K562 (cell line): ENCODE measurements around the gene NEDD8. TPM values are rescaled to one million over a fixed set of nuclear protein-coding genes. Genes with fewer than 3 reads are reported as not detected.

ENCODE experiments used
- CHD2 ChIP-seq: IDR thresholded peaks from 2 replicates; pipeline ENCODE4 v1.6.1; 2011; ENCODE audit warnings: low read depth, low read length
- CREM ChIP-seq: IDR thresholded peaks from 2 replicates; pipeline ENCODE4 v1.6.1; 2014; ENCODE audit warnings: antibody characterized with exemption, low read depth
- E2F8 ChIP-seq: fragments of 450-650 bp; IDR thresholded peaks from 2 replicates; pipeline ENCODE4 v1.7.1; 2018; ENCODE audit warnings: mild to moderate bottlenecking, low read depth; ENCODE audit not compliant: partially characterized antibody
- HDAC6 ChIP-seq: IDR thresholded peaks from 2 replicates; pipeline ENCODE4 v1.6.1; 2012; ENCODE audit warnings: low read depth, mild to moderate bottlenecking, control low read depth, inconsistent platforms, low read length, moderate library complexity
- HDGF ChIP-seq: fragments of 450-650 bp; IDR thresholded peaks from 2 replicates; pipeline ENCODE4 v1.6.1; 2016
- KDM5B ChIP-seq: fragments of 200-600 bp; sonication (generic); IDR thresholded peaks from 2 replicates; pipeline ENCODE4 v1.6.1; 2012; ENCODE audit warnings: low read depth, mild to moderate bottlenecking, moderate library complexity, low read length, control low read depth, inconsistent platforms; ENCODE audit not compliant: insufficient replicate concordance
- RBBP5 ChIP-seq: fragments of 200-600 bp; sonication (generic); IDR thresholded peaks from 2 replicates; pipeline ENCODE4 v1.6.1; 2012; ENCODE audit warnings: borderline replicate concordance, mild to moderate bottlenecking, low read length, control low read depth, inconsistent platforms; ENCODE audit not compliant: insufficient read depth, poor library complexity, severe bottlenecking
- SMAD4 ChIP-seq: fragments of 250-450 bp; sonication (Bioruptor Pico); conservative IDR thresholded peaks from 2 replicates; pipeline ENCODE4 v1.8.0; 2021; ENCODE audit warnings: inconsistent platforms, mild to moderate bottlenecking, moderate library complexity
- SNAPC5 ChIP-seq: fragments of 250-450 bp; sonication (Bioruptor Pico); IDR thresholded peaks from 2 replicates; pipeline ENCODE4 v1.8.0; 2021; ENCODE audit warnings: moderate library complexity, mild to moderate bottlenecking, inconsistent platforms
- polyA plus RNA-seq, 8 experiments: library from polyadenylated mRNA; depleted of rRNA in 4 of 8; stranded (reverse) in 5 of 8; unstranded in 3 of 8; fragments of >200 nt; fragmentation: Nextera tagmentation in 2 of 8; fragmentation: Illumina TruSeq in 1 of 8; extraction: Ambion mirVana in 2 of 8; extraction: Trizol in 1 of 8; gene quantifications; 2 replicates each; pipeline versions ENCODE4 v1.2.1 to v1.2.3, GENCODE V29; 2011 to 2014; ENCODE audit warnings: inconsistent platforms in 1 of 8, missing spikeins in 1 of 8
- total RNA-seq, 7 experiments: library from RNA; depleted of rRNA in 6 of 7; stranded (reverse); fragments of >200 nt in 6 of 7; fragmentation: Illumina TruSeq in 2 of 7; extraction: Trizol in 2 of 7; gene quantifications; 2 replicates each; pipeline versions ENCODE4 v1.2.1 to v1.2.3, GENCODE V29; 2011 to 2021; ENCODE audit warnings: low replicate concordance in 1 of 7

The NEDD8 gene
- total and polyA plus RNA-seq, 9 of the 15 experiments (the other 6 are each of a cell fraction or from before 2014, with no cell fraction given): 142 to 691 (median 260) TPM

GRCh38 chr14:24232645-24233537 lies 724 bp upstream of the NEDD8 start, which contains the start of gene GMPR2 (continued):
- TF ChIP-seq E2F8: peak; percentile 56
- TF ChIP-seq SNAPC5: no peak
- TF ChIP-seq SMAD4 (CRISPR knock-in tag): 0 out of 2 replicates have a peak, but pooled peaks have one; percentile 26
- peak; percentile 47 for TF ChIP-seq KDM5B
- TF ChIP-seq RBBP5: peak; percentile 25
- TF ChIP-seq HDAC6: no peak
- no peak for TF ChIP-seq CREM
- TF ChIP-seq CHD2: no peak
- TF ChIP-seq HDGF: no peak
